ENCODE data around the gene ETFDH. TPM values are rescaled to one million over a fixed set of nuclear protein-coding genes. Genes with fewer than 3 reads are reported as not detected.

The ETFDH gene
- total and polyA plus RNA-seq, 2 donors from 2014 or later, result 20.4 to 58.3 TPM

DNA sequence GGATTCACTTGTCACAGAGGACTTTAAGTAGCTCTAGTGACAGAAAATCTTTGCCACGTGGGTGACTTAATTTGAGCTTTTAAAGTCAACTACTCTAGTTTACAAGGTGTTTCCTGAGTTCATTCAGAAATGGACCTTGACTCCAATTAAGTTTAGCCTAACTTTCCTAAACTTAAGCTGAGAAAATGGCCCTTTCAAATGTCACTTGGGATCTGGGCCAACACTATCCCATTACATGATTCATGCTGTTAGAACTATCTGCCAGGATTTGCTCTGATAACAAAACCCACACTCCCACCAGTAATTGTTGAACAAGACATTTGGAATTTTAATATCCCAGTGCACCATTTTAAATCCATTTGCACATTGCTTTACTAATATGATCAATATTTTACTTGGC lies 41.2 kb upstream of the ETFDH start:
- H3K4me3 ChIP-seq (ENCODE audit: low read length in 3 of 3), result no peak overlapping the region
- H3K4me1 ChIP-seq (ENCODE audit: control insufficient read depth in 2 of 3, insufficient read depth in 2 of 3, low read depth in 1 of 3, low read length in 3 of 3), result no peaks in the 10 kb centered on the region
- no peaks in the 10 kb centered on the region for H3K36me3 ChIP-seq (ENCODE audit: control insufficient read depth in 2 of 3, insufficient read depth in 3 of 3, low read length in 3 of 3)
- H3K27ac ChIP-seq (ENCODE audit: low read depth in 2 of 2, low read length in 2 of 2), result no peak overlapping the region
- H3K9me3 ChIP-seq (ENCODE audit: control insufficient read depth in 2 of 3, insufficient read depth in 1 of 3, low read length in 3 of 3), result no peaks in the 10 kb centered on the region
- no peak overlapping the region for H3K9ac ChIP-seq (ENCODE audit: low read length in 3 of 3)
- TF ChIP-seq, protein P1, sequence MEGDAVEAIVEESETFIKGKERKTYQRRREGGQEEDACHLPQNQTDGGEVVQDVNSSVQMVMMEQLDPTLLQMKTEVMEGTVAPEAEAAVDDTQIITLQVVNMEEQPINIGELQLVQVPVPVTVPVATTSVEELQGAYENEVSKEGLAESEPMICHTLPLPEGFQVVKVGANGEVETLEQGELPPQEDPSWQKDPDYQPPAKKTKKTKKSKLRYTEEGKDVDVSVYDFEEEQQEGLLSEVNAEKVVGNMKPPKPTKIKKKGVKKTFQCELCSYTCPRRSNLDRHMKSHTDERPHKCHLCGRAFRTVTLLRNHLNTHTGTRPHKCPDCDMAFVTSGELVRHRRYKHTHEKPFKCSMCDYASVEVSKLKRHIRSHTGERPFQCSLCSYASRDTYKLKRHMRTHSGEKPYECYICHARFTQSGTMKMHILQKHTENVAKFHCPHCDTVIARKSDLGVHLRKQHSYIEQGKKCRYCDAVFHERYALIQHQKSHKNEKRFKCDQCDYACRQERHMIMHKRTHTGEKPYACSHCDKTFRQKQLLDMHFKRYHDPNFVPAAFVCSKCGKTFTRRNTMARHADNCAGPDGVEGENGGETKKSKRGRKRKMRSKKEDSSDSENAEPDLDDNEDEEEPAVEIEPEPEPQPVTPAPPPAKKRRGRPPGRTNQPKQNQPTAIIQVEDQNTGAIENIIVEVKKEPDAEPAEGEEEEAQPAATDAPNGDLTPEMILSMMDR (IDR thresholded peaks at IDR 0.05; ENCODE audit: borderline replicate concordance, extremely low read depth, insufficient read depth), result no peak
- H3K27me3 ChIP-seq (ENCODE audit: control insufficient read depth, insufficient read depth, low read length), result no peaks in the 10 kb centered on the region
- DNase-seq (no peak), FAIRE-seq (no peak)
- intact Hi-C loops (cut with DNase I), result no loop called here

DNA sequence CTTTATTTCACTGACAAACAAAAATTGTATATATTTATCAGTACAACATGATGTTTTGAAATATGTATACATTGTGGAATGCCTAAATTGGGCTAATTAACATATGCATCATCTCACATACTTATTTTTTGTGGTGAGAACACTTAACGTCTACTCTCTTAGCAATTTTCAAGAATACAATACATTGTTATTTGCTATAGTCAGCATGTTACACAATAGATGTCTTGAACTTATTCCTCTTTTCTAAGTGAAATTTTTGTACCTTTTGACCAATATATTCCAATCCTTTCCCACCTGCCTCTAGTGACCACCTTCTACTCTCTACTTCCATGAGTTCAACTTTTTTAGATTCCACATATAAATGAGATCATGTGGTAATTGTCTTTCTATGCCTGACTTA lies 35.5 kb upstream of the ETFDH start:
- Histone ChIP-seq H3K36me3 (ENCODE audit: control insufficient read depth in 2 of 3, insufficient read depth in 3 of 3, low read length in 3 of 3) (no peaks in the 10 kb centered on the region), H3K27me3 (ENCODE audit: control insufficient read depth, insufficient read depth, low read length) (no peaks in the 10 kb centered on the region), H3K27ac (ENCODE audit: low read depth in 2 of 2, low read length in 2 of 2) (no peak overlapping the region), H3K4me1 (ENCODE audit: control insufficient read depth in 2 of 3, insufficient read depth in 2 of 3, low read depth in 1 of 3, low read length in 3 of 3) (no peaks in the 10 kb centered on the region), H3K9ac (ENCODE audit: low read length in 3 of 3) (no peak overlapping the region), H3K4me3 (ENCODE audit: low read length in 3 of 3) (no peak overlapping the region), H3K9me3 (ENCODE audit: control insufficient read depth in 2 of 3, insufficient read depth in 1 of 3, low read length in 3 of 3) (no peaks in the 10 kb centered on the region)
- DNase-seq (no peak), FAIRE-seq (no peak)
- intact Hi-C loops (cut with DNase I), result no loop called here
- TF ChIP-seq, protein P1 (IDR thresholded peaks at IDR 0.05; ENCODE audit: borderline replicate concordance, extremely low read depth, insufficient read depth), result no peak

DNA sequence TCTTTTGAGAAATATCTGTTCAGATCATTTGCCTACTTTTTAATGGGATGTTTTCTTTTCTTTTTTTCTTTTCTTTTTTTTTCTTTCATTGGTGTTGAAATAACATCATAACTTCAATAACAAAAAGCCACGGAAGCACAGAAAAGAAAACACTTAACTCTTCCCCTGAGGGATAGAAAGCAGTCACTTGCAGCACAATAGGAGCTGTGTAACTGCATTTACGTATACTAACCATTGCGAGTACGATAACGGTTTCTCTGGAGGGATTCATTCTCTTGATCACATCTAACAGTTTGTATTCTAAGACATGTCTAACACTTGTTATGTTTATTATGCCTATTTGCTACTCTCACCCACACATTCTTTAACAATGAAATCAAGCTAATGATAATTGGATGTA lies 27.7 kb upstream of the ETFDH start:
- Histone ChIP-seq H3K9me3 (ENCODE audit: control insufficient read depth in 2 of 3, insufficient read depth in 1 of 3, low read length in 3 of 3) (no peaks in the 10 kb centered on the region), H3K27me3 (ENCODE audit: control insufficient read depth, insufficient read depth, low read length) (no peaks in the 10 kb centered on the region), H3K4me1 (ENCODE audit: control insufficient read depth in 2 of 3, insufficient read depth in 2 of 3, low read depth in 1 of 3, low read length in 3 of 3) (no peaks in the 10 kb centered on the region), H3K9ac (ENCODE audit: low read length in 3 of 3) (no peak overlapping the region), H3K27ac (ENCODE audit: low read depth in 2 of 2, low read length in 2 of 2) (no peak overlapping the region), H3K4me3 (ENCODE audit: low read length in 3 of 3) (no peak overlapping the region), H3K36me3 (ENCODE audit: control insufficient read depth in 2 of 3, insufficient read depth in 3 of 3, low read length in 3 of 3) (no peaks in the 10 kb centered on the region)
- FAIRE-seq (no peak), DNase-seq (no peak)
- intact Hi-C loops (cut with DNase I), result no loop called here
- TF ChIP-seq, protein P1 (IDR thresholded peaks at IDR 0.05; ENCODE audit: borderline replicate concordance, extremely low read depth, insufficient read depth), result no peak

DNA sequence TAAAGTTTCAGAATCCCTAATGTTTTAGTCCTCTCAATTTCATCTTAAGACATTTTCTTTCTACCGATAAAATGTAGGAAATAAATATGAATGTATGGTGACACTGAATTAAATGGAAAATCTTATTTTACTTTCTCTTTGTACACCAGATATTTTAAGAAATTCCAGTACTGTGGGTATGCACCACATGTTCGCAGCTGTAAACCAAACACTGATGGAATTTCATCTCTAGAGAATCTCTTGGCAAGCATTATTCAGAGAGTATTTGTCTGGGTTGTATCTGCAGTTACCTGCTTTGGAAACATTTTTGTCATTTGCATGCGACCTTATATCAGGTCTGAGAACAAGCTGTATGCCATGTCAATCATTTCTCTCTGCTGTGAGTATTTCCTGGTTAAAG lies 27.3 kb upstream of the ETFDH start:
- TF ChIP-seq, protein P1 (IDR thresholded peaks at IDR 0.05; ENCODE audit: borderline replicate concordance, extremely low read depth, insufficient read depth), result no peak
- Histone ChIP-seq H3K27ac (ENCODE audit: low read depth in 2 of 2, low read length in 2 of 2) (no peak overlapping the region), H3K27me3 (ENCODE audit: control insufficient read depth, insufficient read depth, low read length) (no peaks in the 10 kb centered on the region), H3K4me3 (ENCODE audit: low read length in 3 of 3) (no peak overlapping the region), H3K4me1 (ENCODE audit: control insufficient read depth in 2 of 3, insufficient read depth in 2 of 3, low read depth in 1 of 3, low read length in 3 of 3) (no peaks in the 10 kb centered on the region), H3K9me3 (ENCODE audit: control insufficient read depth in 2 of 3, insufficient read depth in 1 of 3, low read length in 3 of 3) (no peaks in the 10 kb centered on the region), H3K36me3 (ENCODE audit: control insufficient read depth in 2 of 3, insufficient read depth in 3 of 3, low read length in 3 of 3) (no peaks in the 10 kb centered on the region), H3K9ac (ENCODE audit: low read length in 3 of 3) (no peak overlapping the region)
- intact Hi-C loops (cut with DNase I), result no loop called here
- DNase-seq, result no peak
- FAIRE-seq, result no peak

Data from kidney (tissue), 14 donors.